Measurements from ENCODE around the gene CNTNAP5. TPM values are rescaled to one million over a fixed set of nuclear protein-coding genes. Genes with fewer than 3 reads are reported as not detected.

Gene CNTNAP5
- total RNA-seq, 1 donor from 2014 or later, result 0.56 TPM

DNA sequence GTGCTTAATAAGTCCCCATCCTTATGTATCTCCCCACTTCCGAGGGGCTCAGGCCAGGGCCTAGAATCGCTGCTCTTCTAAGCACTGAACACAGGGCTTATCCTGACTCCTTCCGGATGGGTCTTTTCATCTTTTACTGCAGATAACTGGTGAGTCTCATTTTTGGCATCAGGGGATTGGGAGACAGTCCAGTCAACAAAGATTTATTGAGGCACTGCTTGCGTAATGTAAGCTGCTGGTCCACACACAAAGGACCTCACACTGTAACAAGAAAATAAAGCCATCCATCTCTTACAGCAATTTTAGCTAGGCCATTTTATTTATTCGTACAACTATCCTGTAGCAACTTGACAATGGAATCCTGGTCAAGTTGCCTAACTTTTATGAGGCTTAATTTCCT lies 600.5 kb downstream of the CNTNAP5 start:
- H3K9me3 Mint-ChIP-seq, result no peaks in the 10 kb centered on the region
- H3K4me3 Mint-ChIP-seq, result no peak overlapping the region
- DNase-seq (ENCODE audit: low read depth, low spot score), result no peak
- TF ChIP-seq, protein P1, sequence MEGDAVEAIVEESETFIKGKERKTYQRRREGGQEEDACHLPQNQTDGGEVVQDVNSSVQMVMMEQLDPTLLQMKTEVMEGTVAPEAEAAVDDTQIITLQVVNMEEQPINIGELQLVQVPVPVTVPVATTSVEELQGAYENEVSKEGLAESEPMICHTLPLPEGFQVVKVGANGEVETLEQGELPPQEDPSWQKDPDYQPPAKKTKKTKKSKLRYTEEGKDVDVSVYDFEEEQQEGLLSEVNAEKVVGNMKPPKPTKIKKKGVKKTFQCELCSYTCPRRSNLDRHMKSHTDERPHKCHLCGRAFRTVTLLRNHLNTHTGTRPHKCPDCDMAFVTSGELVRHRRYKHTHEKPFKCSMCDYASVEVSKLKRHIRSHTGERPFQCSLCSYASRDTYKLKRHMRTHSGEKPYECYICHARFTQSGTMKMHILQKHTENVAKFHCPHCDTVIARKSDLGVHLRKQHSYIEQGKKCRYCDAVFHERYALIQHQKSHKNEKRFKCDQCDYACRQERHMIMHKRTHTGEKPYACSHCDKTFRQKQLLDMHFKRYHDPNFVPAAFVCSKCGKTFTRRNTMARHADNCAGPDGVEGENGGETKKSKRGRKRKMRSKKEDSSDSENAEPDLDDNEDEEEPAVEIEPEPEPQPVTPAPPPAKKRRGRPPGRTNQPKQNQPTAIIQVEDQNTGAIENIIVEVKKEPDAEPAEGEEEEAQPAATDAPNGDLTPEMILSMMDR (conservative IDR thresholded peaks at IDR 0.05), result no peak
- H3K27me3 Mint-ChIP-seq (ENCODE audit: low read depth), result no peaks in the 10 kb centered on the region
- no peak overlapping the region for H3K27ac Mint-ChIP-seq (ENCODE audit: unreplicated experiment)
- no peaks in the 10 kb centered on the region for H3K36me3 Mint-ChIP-seq (ENCODE audit: low read depth)
- H3K4me1 Mint-ChIP-seq, result no peaks in the 10 kb centered on the region

GRCh38 chr2:124626993-124627392 lies 601.9 kb downstream of the CNTNAP5 start:
- Mint-ChIP-seq H3K36me3 (ENCODE audit: low read depth) (no peaks in the 10 kb centered on the region), H3K27me3 (ENCODE audit: low read depth) (no peaks in the 10 kb centered on the region), H3K4me1 (no peaks in the 10 kb centered on the region), H3K9me3 (no peaks in the 10 kb centered on the region), H3K27ac (ENCODE audit: unreplicated experiment) (no peak overlapping the region), H3K4me3 (no peak overlapping the region)
- DNase-seq (ENCODE audit: low read depth, low spot score), result no peak
- TF ChIP-seq, protein P1 (conservative IDR thresholded peaks at IDR 0.05), result no peak

- no peaks in the 10 kb centered on the region for H3K36me3 Mint-ChIP-seq (ENCODE audit: low read depth)
- no peak overlapping the region for H3K4me3 Mint-ChIP-seq
- no peak overlapping the region for H3K27ac Mint-ChIP-seq (ENCODE audit: unreplicated experiment)
- no peaks in the 10 kb centered on the region for H3K27me3 Mint-ChIP-seq (ENCODE audit: low read depth)
- no peaks in the 10 kb centered on the region for H3K4me1 Mint-ChIP-seq
- H3K9me3 Mint-ChIP-seq, result peaks cover 5% of the 10 kb centered on the region
- no peak for DNase-seq (ENCODE audit: low read depth, low spot score)
- TF ChIP-seq, protein P1 (conservative IDR thresholded peaks at IDR 0.05), result no peak
Observed at GRCh38 chr2:124633812-124634211, 608.7 kb downstream of the CNTNAP5 start.

DNA sequence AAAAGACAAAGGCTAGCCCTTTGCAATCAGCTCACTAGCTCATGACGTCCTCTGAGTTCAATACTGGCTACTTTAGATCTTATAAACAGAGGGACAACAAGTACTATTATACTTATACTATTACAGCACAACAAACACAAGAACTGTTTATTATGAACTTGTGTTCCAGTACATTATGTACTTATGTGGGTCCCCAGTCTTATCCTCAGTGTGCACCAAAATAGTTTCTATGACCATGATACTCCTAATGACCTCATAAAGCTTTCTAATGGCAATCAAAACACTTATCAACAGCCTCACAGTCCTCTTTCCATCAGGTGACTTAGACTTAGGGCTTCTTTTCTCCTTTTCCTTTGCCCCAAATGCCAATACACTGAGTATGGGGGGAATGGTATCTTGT lies 614.4 kb downstream of the CNTNAP5 start:
- Mint-ChIP-seq H3K9me3 (peaks cover 2% of the 10 kb centered on the region), H3K4me3 (no peak overlapping the region), H3K27ac (ENCODE audit: unreplicated experiment) (no peak overlapping the region), H3K36me3 (ENCODE audit: low read depth) (no peaks in the 10 kb centered on the region), H3K4me1 (no peaks in the 10 kb centered on the region), H3K27me3 (ENCODE audit: low read depth) (no peaks in the 10 kb centered on the region)
- DNase-seq (ENCODE audit: low read depth, low spot score), result no peak
- TF ChIP-seq, protein P1 (conservative IDR thresholded peaks at IDR 0.05), result no peak

DNA sequence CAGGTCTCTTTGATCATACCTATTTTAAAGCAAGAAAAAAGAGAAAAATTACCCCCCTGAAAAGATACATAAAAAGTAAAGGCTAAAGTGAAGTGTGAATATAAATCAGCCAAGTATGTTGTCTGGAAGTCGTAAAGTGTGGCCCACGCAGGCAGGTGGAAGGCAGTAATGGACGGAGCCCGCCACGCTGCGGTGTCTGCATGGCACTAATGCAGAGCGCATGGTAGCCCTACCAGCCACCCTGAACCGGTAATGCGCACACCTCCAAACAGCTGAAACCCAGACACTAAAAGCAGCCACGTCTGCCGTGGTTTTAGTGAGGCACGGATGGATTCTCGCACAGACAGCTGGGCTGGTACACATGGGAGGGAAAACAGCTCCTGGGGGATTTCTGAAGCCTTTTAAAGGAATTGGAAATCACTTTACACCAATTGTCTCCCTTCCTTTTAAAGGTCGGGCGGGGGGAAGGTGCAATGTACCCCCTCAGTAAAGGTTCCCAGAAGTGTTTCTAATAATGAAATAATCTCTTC lies 615.2 kb downstream of the CNTNAP5 start:
- no peaks in the 10 kb centered on the region for H3K27me3 Mint-ChIP-seq (ENCODE audit: low read depth)
- TF ChIP-seq, protein P1 (conservative IDR thresholded peaks at IDR 0.05), result no peak
- H3K4me1 Mint-ChIP-seq, result no peaks in the 10 kb centered on the region
- H3K27ac Mint-ChIP-seq (ENCODE audit: unreplicated experiment), result no peak overlapping the region
- H3K9me3 Mint-ChIP-seq, result peaks cover 2% of the 10 kb centered on the region
- H3K4me3 Mint-ChIP-seq, result no peak overlapping the region
- DNase-seq (ENCODE audit: low read depth, low spot score), result no peak
- H3K36me3 Mint-ChIP-seq (ENCODE audit: low read depth), result no peaks in the 10 kb centered on the region
